ENCODE data around the gene AUH. TPM values are rescaled to one million over a fixed set of nuclear protein-coding genes. Genes with fewer than 3 reads are reported as not detected.
A peak's percentile ranks its signal among the peaks of the same experiment; 100 is the strongest.

Gene AUH
- total and polyA plus RNA-seq, 12 donors = 16.3 to 56.3 (median 44.2) TPM

- H3K4me3 ChIP-seq = no peak overlapping the region
- intact Hi-C loops (cut with DNase I) = loop anchor here in 2 of 10 donors (5.0 to 10.0 kb wide), 2 partner anchors 41 to 54 kb away; no protein-coding TSS in a partner anchor
- H3K27ac ChIP-seq = peak overlapping the region in 1 of 10 donors; percentile 42
- DNase-seq (no peak), ATAC-seq (no peak)
- peaks cover 0 to 39% (median 15%) of the 10 kb centered on the region in 9 donors for H3K36me3 ChIP-seq
- no peaks in the 10 kb centered on the region for H3K9me3 ChIP-seq
- no peak for TF ChIP-seq CTCF (IDR thresholded peaks at IDR 0.05)
- 97 to 100% methylated on average over 1 of the region's 1 CpG for WGBS, 2 donors
- H3K27me3 ChIP-seq = no peaks in the 10 kb centered on the region
- H3K4me1 ChIP-seq = peaks cover 0 to 49% (median 0%) of the 10 kb centered on the region in 9 donors
Observed at GRCh38 chr9:91408475-91408874, 46.8 kb upstream of the AUH start.

- peaks cover 0 to 48% (median 0%) of the 10 kb centered on the region in 9 donors for H3K4me1 ChIP-seq
- intact Hi-C loops (cut with DNase I) = loop anchor here in 2 of 10 donors (5.0 to 10.0 kb wide), 2 partner anchors 40 to 53 kb away; no protein-coding TSS in a partner anchor
- TF ChIP-seq CTCF (IDR thresholded peaks at IDR 0.05) = no peak
- H3K27me3 ChIP-seq = no peaks in the 10 kb centered on the region
- H3K36me3 ChIP-seq = peaks cover 0 to 39% (median 15%) of the 10 kb centered on the region in 9 donors
- WGBS, 2 donors = 73% methylated on average over 12 of the region's 12 CpGs
- no peaks in the 10 kb centered on the region for H3K9me3 ChIP-seq
- no peak for DNase-seq
- peak overlapping the region in 5 of 10 donors; percentile 7 to 43 (median 31) for H3K27ac ChIP-seq
- H3K4me3 ChIP-seq = no peak overlapping the region
- ATAC-seq = peak in 6 of 8 donors; percentile 51 to 87 (median 80)
Observed at GRCh38 chr9:91407580-91408318, 46.0 kb upstream of the AUH start.

GRCh38 chr9:91405343-91406077 lies 43.8 kb upstream of the AUH start:
- Histone ChIP-seq H3K4me1 (peaks cover 0 to 30% (median 0%) of the 10 kb centered on the region in 9 donors), H3K36me3 (peaks cover 0 to 36% (median 14%) of the 10 kb centered on the region in 9 donors), H3K4me3 (no peak overlapping the region), H3K9me3 (no peaks in the 10 kb centered on the region), H3K27me3 (no peaks in the 10 kb centered on the region), H3K27ac (no peak overlapping the region)
- no peak for DNase-seq
- intact Hi-C loops (cut with DNase I) = loop anchor here in 2 of 10 donors (5.0 to 10.0 kb wide), 2 partner anchors 38 to 51 kb away; no protein-coding TSS in a partner anchor
- no peak for TF ChIP-seq CTCF (IDR thresholded peaks at IDR 0.05)
- peak in 1 of 8 donors; percentile 35 for ATAC-seq
- 95 to 97% methylated on average over 25 of the region's 25 CpGs for WGBS, 2 donors

Measured in heart right ventricle (tissue), 16 donors.